Measurements from ENCODE around the gene S100A3. TPM values are rescaled to one million over a fixed set of nuclear protein-coding genes. Genes with fewer than 3 reads are reported as not detected.

S100A3 gene
- total and polyA plus RNA-seq, 2 of the 8 experiments (the other 6 are each of a cell fraction or from before 2014, with no cell fraction given): 0.26 to 0.47 TPM

DNA sequence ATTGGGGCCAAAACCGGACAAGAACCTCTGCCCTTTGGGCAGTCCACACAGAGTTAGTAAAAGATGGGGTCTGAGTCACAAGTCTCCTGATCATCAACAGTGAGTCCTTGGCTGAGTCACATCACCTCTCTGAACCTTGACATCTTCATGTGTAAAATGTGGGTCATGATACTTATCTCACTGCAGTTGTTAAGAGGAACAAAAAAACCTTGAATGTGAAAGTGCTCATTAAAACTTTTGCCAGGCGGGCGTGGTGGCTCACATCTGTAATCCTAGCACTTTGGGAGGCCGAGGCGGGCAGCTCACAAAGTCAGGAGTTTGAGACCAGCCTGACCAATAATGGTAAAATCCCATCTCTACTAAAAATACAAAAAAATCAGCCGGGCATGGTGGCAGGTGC is 48.1 kb upstream of the S100A3 start:
- Histone ChIP-seq H2AK5ac (ENCODE audit: low read depth, low read length) (no peak overlapping the region), H2AFZ (ENCODE audit: low read length) (no peak overlapping the region), H2BK5ac (ENCODE audit: low read depth, low read length) (no peak overlapping the region), H2BK20ac (ENCODE audit: low read length) (no peak overlapping the region), H3K27ac (ENCODE audit: low read depth, low read length) (no peak overlapping the region), H3K4me2 (ENCODE audit: insufficient read depth in 1 of 2, low read depth in 2 of 2, low read length in 2 of 2) (no peak overlapping the region), H3K14ac (ENCODE audit: insufficient read length) (no peak overlapping the region), H3K18ac (ENCODE audit: extremely low read depth, low read length) (no peak overlapping the region), H3K9me3 (ENCODE audit: insufficient read depth in 2 of 2, low read depth in 1 of 2, low read length in 1 of 2) (no peaks in the 10 kb centered on the region), H3K56ac (replicated peaks; ENCODE audit: insufficient read length, low read depth, low read length) (no peak overlapping the region), H4K91ac (replicated peaks; ENCODE audit: insufficient read length, low read length) (no peak overlapping the region), H2BK12ac (ENCODE audit: low read depth, low read length) (peak overlapping the region; percentile 60; the same call in 1 of the 2 replicates), H4K20me1 (replicated peaks in 1 of 2; ENCODE audit: control insufficient read depth in 1 of 2, insufficient read depth in 2 of 2, low read length in 2 of 2) (no peaks in the 10 kb centered on the region), H2BK15ac (ENCODE audit: low read length) (no peak overlapping the region; the same call in 1 of the 2 replicates), H4K5ac (ENCODE audit: insufficient read length, low read depth, low read length) (no peak overlapping the region), H3K9ac (replicated peaks in 1 of 4; ENCODE audit: extremely low read depth in 1 of 4, low read depth in 3 of 4, low read length in 3 of 4) (no peak overlapping the region), H3K23me2 (ENCODE audit: low read depth, low read length) (no peaks in the 10 kb centered on the region; the same call in 1 of the 2 replicates), H3K27me3 (replicated peaks in 1 of 4; ENCODE audit: control insufficient read depth in 3 of 4, extremely low read depth in 1 of 4, insufficient read depth in 3 of 4, low read length in 3 of 4) (no peaks in the 10 kb centered on the region), H2BK120ac (replicated peaks; ENCODE audit: low read depth, low read length) (no peak overlapping the region), H3K4me3 (ENCODE audit: extremely low read depth in 1 of 4, insufficient read depth in 2 of 4, low read depth in 3 of 4, low read length in 4 of 4) (no peak overlapping the region), H3K4ac (replicated peaks; ENCODE audit: insufficient read length, low read depth, low read length) (no peak overlapping the region), H4K8ac (ENCODE audit: extremely low read depth, insufficient read depth, low read length) (no peak overlapping the region), H3K79me1 (ENCODE audit: low read depth, low read length) (no peaks in the 10 kb centered on the region), H3K79me2 (ENCODE audit: control insufficient read depth in 1 of 2, insufficient read depth in 2 of 2, low read length in 2 of 2) (no peaks in the 10 kb centered on the region), H3K23ac (ENCODE audit: insufficient read length) (no peak overlapping the region), H3K4me1 (replicated peaks in 1 of 4; ENCODE audit: control insufficient read depth in 3 of 4, insufficient read depth in 4 of 4, low read length in 3 of 4) (peaks cover 3 to 10% (median 5%) of the 10 kb centered on the region in 4 experiments; a peak in 4 of 7 replicates), H3K36me3 (ENCODE audit: control insufficient read depth in 2 of 4, insufficient read depth in 4 of 4, low read length in 3 of 4) (no peaks in the 10 kb centered on the region)
- DNase-seq (ENCODE audit: low read depth in 1 of 2, low spot score in 2 of 2) (no peak), FAIRE-seq (no peak)
- POLR2A ChIA-PET (ENCODE audit: partially characterized antibody): interaction anchor here (0.7 to 4.2 kb wide), 3 partner anchors 9 to 37 kb away, joined by 3 to 20 read pairs (median 4); partner anchors contain the start of genes CHTOP, S100A1 and S100A13
- CTCF ChIA-PET (ENCODE audit: partially characterized antibody): interaction anchor here (2.1 to 3.2 kb wide), 3 partner anchors 20 to 25 kb away, joined by 6 to 11 read pairs (median 7); no protein-coding TSS in a partner anchor
- 94% methylated on average over 6 of the region's 6 CpGs; no CpG with 5 or more reads in 1 of the 2 experiments for WGBS, 2 experiments (ENCODE audit: extremely low coverage in 1 of 2, insufficient coverage in 1 of 2, insufficient read length in 1 of 2, insufficient replicate concordance in 2 of 2, low coverage in 1 of 2, low lambda C conversion rate in 2 of 2, missing lambda C conversion rate in 1 of 2)
- TF ChIP-seq NRF1 (IDR thresholded peaks at IDR 0.05; ENCODE audit: low read depth, low read length) (no peak), POLR2AphosphoS5 (IDR thresholded peaks at IDR 0.05; ENCODE audit: low read depth, low read length) (no peak), RXRA (IDR thresholded peaks at IDR 0.05; ENCODE audit: insufficient read depth, low read depth, low read length) (no peak), GTF2F1 (IDR thresholded peaks at IDR 0.05; ENCODE audit: borderline replicate concordance, low read depth, low read length) (no peak), RNF2 (IDR thresholded peaks at IDR 0.05; ENCODE audit: borderline replicate concordance, low read depth, low read length, missing control alignments, poor library complexity, severe bottlenecking) (no peak), SIX5 (IDR thresholded peaks at IDR 0.05; ENCODE audit: low read depth, low read length) (no peak), BRCA1 (IDR thresholded peaks at IDR 0.05; ENCODE audit: low read depth, low read length) (no peak), RAD21 (IDR thresholded peaks at IDR 0.05 in 1 of 2, conservative IDR thresholded peaks at IDR 0.05 in 1 of 2; ENCODE audit: low read depth in 2 of 2, low read length in 2 of 2) (no peak), SP4 (IDR thresholded peaks at IDR 0.05; ENCODE audit: low read length) (no peak), JUN (IDR thresholded peaks at IDR 0.05; ENCODE audit: low read depth, low read length) (no peak), TAF1 (IDR thresholded peaks at IDR 0.05; ENCODE audit: low read depth, low read length) (no peak), TAF7 (optimal IDR thresholded peaks at IDR 0.05; ENCODE audit: borderline replicate concordance, low read depth, low read length) (no peak)
- TF ChIP-seq, protein P1, sequence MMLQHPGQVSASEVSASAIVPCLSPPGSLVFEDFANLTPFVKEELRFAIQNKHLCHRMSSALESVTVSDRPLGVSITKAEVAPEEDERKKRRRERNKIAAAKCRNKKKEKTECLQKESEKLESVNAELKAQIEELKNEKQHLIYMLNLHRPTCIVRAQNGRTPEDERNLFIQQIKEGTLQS (IDR thresholded peaks at IDR 0.05; ENCODE audit: insufficient read depth, low read depth, low read length): no peak

Data from H1 (cell line).